Suprapubic skin (tissue), 4 donors: ENCODE data around the gene CHODL.

Experiments used
- POLR2A ChIP-seq, 2 donors: fragments of 450-650 bp; IDR thresholded peaks; one replicate each; pipeline ENCODE4 v1.6.1; 2017; ENCODE audit warnings: antibody characterized with exemption in 2 of 2, mild to moderate bottlenecking in 2 of 2, moderate library complexity in 2 of 2
- POLR2AphosphoS5 ChIP-seq, 3 donors: sonication (generic); formaldehyde crosslinking; IDR thresholded peaks; one replicate each; pipeline ENCODE4 v1.6.1; 2017; ENCODE audit warnings: antibody characterized with exemption in 3 of 3
- TF ChIP-seq, protein P1 (sequence below), 2 donors: fragments of 200-600 bp in 1 of 2; fragments of 450-650 bp in 1 of 2; sonication (generic) in 1 of 2; IDR thresholded peaks; one replicate each; pipeline ENCODE4 v1.5.1; 2016 to 2019; ENCODE audit warnings: antibody characterized with exemption in 2 of 2, mild to moderate bottlenecking in 1 of 2, moderate library complexity in 1 of 2

- TF ChIP-seq, protein P1, sequence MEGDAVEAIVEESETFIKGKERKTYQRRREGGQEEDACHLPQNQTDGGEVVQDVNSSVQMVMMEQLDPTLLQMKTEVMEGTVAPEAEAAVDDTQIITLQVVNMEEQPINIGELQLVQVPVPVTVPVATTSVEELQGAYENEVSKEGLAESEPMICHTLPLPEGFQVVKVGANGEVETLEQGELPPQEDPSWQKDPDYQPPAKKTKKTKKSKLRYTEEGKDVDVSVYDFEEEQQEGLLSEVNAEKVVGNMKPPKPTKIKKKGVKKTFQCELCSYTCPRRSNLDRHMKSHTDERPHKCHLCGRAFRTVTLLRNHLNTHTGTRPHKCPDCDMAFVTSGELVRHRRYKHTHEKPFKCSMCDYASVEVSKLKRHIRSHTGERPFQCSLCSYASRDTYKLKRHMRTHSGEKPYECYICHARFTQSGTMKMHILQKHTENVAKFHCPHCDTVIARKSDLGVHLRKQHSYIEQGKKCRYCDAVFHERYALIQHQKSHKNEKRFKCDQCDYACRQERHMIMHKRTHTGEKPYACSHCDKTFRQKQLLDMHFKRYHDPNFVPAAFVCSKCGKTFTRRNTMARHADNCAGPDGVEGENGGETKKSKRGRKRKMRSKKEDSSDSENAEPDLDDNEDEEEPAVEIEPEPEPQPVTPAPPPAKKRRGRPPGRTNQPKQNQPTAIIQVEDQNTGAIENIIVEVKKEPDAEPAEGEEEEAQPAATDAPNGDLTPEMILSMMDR (IDR thresholded peaks at IDR 0.05), result no peak
- TF ChIP-seq POLR2A (IDR thresholded peaks at IDR 0.05) (no peak), POLR2AphosphoS5 (IDR thresholded peaks at IDR 0.05) (no peak)
Measured at GRCh38 chr21:18267496-18267895, 22.9 kb downstream of the CHODL start.
